ENCODE results near the gene COX7A2L.
"Not testable (repeated sequence)": the region's sequence is repeated elsewhere in the genome, so short reads cannot be mapped to it uniquely, and the experiment has no call there.

COX7A2L gene

DNA sequence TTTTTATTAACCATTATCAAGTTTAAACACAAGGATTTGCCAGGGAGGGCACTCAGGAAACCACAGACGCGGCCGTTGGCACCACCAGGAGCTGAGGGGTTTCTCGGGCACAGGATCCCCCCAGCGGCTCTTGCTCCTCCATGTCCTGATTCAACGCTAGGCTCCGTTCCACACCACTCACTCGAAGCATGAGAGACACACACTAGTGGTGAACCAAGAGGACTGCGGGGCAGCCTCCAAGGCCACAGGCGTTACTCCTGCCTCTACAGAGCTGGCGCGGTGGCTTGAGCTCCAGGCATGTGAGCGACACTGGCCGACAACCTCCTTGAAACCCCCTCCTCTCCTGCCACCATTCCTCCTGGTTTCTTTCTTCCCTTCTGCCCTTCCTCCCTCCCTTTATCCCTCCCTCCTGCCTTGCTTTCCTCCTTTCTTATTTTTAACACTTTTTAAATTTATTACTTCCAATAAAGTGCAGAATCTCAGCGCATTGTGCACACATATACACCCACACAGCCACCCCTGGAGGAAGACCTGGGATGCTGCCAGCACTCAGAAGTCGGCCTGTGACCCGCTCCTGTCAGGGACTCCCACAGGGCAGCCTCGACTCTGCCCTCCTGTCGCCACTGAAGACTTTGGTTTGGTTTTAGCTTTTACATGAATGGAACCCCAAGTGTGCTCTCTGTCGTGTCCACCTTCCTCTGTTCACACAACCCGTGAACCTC is 21.7 kb downstream of the COX7A2L start:
- no peak for DNase-seq (ENCODE audit: low read depth)

DNA sequence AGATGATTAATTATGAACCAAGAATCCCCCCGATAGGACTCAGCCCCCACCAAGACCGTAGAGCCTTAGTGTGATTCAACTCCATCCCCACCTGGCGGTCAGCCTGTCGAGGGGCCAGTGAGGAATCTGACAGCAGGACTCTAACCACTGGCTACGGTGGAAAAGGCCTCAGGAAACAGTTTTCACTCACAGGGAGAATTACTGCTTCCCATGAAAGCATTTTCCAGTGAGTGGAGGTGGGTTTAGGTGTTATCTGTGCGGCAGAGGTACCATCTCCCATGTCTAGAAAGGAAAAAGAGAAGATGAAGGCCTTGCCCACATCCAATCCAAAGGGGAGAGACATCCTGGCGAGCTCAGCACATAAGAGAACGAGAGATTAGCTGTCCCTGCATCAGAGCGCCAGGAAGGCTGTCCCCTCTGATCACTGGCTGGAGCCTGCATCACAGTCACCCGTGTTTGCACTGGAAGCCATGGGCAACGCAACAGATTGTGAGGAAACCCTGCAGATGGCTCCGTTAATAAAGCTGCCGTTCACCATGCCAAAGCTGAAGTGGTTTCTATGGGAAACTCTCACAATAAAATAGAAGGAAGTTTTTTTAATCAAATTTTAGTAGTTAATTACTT is 22.3 kb downstream of the COX7A2L start:
- DNase-seq (ENCODE audit: low read depth): no peak

DNA sequence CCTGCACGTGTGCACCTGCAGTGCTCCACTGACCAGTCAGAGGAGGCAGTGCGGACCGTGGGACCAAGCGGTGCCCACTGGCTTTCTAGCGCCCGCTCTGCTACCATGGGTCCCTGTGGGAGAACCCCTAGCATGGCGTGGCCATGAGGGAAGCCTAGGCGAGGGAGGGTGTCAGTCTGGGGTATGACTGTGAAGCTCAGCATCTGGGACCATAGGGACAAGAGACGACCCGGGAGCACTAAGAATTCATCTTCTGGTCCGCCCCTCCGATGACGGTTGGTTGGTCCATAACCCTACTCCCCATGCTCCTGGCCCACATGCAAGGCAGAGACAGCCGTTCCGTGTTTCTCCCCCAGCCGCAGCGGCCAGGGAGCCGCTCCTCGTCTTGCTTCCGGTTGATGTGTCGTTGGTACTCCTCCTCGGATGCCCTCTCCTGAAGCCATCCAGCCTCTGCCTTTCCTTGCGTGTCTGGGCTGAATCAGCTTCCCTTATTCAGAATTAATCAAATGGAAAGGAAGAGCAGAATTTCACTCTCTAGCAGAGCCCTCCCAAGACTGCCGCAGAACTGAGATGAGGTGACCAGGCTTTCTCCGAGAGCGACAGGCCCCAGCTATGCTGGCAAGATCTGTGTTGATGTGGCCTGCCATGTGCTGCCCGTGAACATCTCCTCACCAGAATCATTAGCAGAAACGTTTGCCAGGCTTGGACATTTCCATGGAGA is 23.0 kb downstream of the COX7A2L start:
- DNase-seq (ENCODE audit: low read depth): no peak

DNA sequence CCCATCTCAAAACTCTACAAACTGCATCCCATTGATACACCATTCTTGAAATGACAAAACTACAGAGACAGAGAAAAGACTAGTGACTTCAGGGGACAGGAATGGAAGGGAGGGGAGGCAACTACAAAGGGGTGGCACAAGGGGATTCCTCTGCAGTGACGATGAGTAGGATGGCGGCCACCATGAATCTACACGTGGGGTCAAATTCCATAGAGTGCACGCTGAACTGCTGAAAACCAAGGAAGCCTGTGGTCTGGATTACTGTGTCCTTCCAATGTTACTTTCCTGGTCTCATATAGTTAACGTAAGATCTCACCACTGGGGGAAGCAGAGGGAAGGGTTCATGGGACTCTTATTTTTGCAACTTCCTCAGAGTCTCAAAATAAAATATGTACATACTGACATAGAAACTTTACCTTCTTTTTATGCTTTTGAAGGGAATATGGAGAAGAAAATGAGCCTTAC is 23.6 kb downstream of the COX7A2L start:
- DNase-seq (ENCODE audit: low read depth): no peak

DNA sequence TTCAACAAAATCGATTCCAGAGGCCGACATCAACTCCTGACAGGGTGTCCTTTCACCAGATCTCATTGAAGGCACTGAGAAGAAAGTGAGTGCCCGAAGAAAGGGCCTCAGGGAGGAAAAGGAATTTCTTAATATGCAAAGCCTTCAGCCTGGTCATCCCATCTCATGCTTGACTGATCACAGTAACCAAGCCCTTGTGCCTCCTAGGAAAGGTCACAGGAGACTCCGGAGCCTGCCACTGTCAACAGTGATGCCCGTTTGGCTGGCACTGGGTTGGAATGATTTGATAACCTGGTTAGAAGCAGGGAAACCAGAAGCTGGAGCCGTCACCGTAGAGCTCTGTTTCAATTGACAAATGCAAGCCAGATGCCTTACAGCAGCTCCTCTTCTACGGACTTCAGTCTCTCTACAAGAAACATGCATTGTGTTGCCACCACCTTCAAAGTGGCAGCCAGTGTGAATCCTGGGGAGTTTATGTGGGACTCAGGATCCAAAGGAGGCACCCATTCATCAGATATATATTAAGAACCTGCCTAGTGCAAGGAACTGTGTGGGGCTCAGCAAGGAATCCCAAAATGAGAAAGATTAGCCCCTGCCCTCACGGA is 24.6 kb downstream of the COX7A2L start:
- DNase-seq (ENCODE audit: low read depth): no peak

DNA sequence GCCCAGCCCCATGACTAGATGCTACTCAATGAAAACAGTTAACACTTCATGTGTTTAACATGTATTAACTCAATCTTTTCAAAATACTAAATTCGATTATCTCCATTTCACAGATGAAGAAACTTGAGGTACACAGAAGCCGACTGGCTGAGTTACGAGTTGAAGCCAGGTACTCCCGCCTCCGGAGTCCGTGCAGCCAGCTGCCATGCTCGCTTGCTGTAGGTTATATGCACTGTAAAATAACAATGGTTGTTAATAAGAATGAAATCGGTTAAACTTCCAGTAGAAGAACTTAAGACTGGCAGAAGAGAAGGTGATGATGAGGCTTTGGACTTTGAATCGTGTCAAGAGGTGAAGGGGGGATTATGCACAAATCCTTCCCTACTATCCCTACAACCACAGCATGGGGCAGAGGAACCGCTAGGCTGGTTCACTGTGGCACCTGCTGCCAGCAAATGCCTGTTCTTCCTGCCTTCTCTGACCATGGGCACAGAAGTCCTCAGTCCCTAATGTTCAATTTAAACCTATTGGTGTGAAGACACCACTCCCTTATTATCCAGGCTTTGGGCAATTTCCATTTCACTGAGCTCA is 25.4 kb downstream of the COX7A2L start:
- DNase-seq (ENCODE audit: low read depth): no peak

DNA sequence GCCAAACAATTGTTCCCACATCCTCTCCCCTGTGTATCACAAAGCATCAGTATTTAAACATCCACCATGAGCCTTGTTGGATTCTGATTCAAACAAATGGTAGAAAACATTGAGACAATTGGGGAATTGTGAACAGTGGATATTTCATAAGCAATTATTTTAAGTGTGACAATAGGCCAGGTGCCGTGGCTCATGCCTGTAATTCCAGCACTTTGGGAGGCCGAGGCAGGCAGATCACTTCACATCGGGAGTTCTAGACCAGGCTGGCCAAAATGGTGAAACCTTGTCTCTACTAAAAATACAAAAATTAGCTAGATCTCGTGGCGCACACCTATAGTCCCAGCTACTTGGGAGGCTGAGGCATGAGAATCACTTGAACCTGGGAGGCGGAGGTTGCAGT is 26.2 kb downstream of the COX7A2L start:
- DNase-seq (ENCODE audit: low read depth): not testable (repeated sequence)

DNA sequence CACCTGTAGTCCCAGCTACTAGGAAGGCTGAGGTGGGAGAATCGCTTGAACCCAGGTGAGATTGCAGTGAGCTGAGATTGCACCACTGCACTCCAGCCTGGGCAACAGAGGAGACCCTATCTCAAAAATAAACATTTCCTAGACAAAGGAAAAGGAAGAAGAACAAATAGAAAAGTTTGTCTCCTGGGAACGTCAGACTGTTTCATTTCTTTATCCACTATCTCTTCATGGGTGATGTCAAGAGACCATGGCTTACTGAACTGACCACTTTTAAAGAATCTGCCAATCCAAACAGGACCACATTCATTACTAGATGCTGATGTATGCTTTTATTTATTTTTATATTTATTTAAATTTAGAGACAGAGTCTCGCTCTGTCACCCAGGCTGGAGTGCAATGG is 26.8 kb downstream of the COX7A2L start:
- no peak for DNase-seq (ENCODE audit: low read depth)

DNA sequence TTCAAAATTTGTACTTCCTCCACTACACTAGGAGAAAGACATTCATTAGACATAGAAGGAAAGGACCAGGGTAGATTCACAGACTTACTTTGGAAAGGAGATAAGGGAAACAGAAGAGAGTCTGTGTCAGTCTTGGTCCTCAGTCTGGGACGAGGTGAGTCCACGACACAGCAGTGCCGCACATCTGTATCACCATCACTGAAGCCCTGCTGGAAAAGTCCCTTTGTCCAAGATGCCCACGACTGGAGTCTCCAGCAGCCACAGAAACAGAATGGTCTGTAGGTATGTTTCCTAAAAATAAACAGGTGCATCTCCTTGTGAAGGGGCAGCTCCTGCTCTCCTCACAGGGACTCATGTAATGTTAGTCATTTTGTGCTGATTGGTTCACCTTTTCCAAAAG is 27.4 kb downstream of the COX7A2L start:
- no peak for DNase-seq (ENCODE audit: low read depth)

DNA sequence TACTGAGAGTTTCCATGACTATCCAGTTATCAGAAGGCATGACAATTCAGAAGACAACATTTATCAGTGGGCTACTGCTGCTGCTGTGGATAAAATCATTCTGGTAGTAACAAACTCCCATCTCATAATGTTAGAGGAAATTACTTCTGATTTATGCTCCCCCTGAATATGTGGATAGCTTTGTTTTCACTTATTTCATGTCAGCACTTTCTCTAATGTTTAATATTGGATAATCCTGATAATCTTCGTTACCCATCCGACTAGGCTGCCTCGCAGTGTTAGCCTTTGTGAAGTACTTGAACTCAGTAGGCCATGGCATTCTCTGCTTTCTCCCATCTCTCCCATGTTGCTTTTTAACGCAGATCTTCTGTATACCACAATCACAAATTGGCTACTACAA is 28.4 kb downstream of the COX7A2L start:
- no peak for DNase-seq (ENCODE audit: low read depth)

DNA sequence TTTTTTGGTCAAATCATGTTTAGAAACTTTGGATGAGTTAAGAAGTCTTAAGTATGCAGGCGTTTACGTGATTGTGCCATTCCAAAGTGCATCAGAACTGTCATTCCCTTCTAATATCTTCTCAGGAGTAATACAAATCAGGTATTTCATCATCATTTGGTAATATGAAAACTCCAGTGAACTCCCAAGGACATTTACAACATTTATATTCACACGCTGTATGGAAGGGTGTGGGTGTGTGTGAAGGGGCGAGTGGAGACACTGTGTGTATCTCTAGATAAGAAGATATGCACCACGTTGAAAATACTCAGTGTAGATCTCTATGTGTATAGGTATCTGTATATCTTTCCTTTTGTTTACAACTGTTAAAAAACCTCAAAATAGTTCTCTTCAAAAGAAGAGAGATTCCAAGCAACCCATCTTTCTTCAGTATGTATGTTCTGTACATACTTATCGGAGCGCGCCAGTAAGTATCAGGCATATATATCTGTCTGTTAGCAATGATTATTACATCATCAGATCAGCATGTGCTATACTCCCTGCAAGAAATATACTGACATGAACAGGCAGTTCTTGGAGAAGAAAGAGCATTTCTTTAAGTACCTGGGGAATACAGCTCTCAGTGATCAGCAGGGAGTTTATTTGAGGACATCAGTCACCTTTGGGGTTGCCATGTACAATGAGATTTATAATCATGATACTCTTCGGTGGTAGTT is 29.3 kb downstream of the COX7A2L start:
- no peak for DNase-seq (ENCODE audit: low read depth)

DNA sequence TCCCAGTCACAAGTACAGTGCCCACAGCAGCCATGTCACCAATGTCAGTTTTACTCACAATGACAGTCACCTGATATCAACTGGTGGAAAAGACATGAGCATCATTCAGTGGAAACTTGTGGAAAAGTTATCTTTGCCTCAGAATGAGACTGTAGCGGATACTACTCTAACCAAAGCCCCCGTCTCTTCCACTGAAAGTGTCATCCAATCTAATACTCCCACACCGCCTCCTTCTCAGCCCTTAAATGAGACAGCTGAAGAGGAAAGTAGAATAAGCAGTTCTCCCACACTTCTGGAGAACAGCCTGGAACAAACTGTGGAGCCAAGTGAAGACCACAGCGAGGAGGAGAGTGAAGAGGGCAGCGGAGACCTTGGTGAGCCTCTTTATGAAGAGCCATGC is 31.3 kb downstream of the COX7A2L start:
- DNase-seq (ENCODE audit: low read depth): no peak

DNA sequence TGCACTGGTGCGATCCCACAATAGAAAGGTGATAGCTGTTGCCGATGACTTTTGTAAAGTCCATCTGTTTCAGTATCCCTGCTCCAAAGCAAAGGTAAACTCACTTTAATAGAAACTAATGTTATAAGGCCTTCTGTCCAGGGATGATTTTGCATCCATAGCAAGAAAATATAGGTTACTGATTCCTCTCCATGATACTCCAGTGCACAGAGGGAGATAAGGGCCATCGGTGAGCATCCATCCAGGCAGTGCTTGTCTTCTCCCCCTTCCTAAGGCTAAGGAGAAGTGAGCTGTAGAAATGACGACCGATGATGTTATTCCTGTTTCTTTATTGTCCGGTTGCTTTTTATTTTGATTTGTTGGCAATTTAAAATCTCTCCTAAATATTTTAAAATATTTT is 32.1 kb downstream of the COX7A2L start:
- no peak for DNase-seq (ENCODE audit: low read depth)

DNA sequence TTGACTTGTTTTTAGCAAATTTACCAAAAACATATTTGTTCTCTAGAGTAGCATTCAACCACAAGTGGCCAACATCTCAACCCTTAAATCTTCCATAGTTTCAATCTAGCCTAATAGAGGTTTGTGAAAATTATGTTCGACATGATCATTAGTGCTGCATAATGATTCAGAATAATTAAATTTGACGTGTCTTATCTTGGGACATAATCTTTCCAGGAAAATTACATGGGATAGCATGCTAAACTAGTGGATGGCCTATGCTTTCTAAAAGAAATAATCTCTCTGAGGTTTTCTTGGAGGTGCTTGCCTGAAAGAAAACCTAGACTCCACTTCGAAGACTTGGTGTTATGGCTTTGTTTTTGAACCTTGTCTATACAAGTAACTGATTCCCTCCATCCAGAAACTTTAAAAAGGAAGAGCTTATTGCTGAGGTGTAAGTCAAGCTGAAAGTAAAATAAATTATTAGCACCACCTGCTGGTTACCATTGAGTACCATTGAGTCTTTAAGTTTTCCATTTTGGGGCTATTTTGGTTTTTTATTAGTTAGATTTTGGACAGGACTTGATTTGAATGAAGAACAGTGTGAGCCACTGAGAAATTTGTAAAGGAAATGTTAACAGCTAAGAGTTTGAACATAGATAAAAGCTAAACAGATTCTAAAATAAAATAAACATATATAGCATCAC is 32.7 kb downstream of the COX7A2L start:
- DNase-seq (ENCODE audit: low read depth): no peak

DNA sequence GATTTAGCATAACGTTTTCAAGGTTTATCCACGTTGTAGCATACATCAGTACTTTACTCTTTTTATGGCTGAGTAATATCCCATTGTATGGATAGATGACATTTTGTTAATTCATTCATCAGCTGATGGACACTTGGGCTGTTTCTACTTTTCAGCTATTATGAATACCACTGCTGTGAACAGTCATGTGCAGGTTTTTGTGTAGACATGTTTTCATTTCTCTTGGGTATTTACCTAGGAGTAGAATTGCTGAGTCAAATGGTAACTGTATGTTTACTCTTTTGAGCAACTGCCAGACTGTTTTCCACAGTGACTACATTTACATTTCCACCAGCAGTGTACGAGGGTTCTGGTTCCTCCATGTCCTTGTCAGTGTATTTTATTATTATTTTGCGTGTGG is 33.9 kb downstream of the COX7A2L start:
- DNase-seq (ENCODE audit: low read depth): no peak

DNA sequence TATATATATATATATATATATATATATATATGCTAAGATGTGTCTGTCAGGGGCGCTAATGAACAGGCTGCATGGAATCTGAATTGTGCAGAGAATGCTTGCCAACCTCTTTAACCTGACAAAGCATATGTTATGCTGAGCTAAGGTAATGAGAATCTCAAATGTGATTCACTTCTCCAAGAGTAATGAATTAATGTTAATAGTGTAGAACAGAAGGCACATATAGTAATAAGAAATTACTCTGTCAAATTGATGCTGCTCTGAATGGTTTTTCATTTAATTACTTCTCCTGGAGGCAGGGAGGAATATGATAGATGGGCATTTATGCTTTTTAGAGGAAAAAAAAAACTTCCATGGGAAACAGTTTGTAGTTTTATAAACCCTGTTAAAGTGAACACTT is 35.4 kb downstream of the COX7A2L start:
- no peak for DNase-seq (ENCODE audit: low read depth)

DNA sequence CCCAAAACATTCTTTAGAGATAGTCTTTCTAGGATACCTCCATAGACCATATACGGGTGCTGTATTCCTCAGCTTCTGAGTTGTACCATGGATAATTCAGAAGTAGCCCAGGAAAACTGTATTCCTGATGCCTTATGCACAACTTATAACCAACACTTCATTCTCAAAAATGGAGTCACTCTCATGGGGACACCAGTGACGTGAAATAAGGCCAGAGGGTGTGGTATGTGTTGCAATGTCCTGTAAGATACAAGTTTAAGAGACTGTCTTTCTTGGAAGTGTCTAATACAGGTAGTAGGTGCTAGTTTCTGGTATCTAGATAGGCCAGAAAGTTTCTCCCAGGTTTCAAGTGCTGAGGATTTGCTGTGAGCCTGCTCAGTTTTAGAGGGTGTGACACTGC is 36.1 kb downstream of the COX7A2L start:
- no peak for DNase-seq (ENCODE audit: low read depth)

DNA sequence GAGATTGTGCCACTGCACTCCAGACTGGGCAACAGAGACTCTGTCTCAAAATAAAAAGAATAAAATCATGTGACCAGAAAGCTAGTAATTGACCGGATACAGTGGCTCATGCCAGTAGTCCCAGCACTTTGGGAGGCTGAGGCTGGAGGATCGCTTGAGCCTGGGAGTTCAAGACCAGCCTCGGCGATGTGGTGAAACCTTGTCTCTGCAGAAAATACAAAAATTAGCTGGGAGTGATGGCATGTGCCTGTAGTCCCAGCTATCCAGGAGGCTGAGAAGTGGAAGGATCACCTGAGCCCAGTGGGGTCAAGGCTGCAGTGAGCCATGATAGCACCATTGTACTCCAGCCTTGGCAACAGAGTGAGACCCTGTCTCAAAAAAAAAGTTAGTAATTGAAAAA is 36.8 kb downstream of the COX7A2L start:
- no peak for DNase-seq (ENCODE audit: low read depth)

DNA sequence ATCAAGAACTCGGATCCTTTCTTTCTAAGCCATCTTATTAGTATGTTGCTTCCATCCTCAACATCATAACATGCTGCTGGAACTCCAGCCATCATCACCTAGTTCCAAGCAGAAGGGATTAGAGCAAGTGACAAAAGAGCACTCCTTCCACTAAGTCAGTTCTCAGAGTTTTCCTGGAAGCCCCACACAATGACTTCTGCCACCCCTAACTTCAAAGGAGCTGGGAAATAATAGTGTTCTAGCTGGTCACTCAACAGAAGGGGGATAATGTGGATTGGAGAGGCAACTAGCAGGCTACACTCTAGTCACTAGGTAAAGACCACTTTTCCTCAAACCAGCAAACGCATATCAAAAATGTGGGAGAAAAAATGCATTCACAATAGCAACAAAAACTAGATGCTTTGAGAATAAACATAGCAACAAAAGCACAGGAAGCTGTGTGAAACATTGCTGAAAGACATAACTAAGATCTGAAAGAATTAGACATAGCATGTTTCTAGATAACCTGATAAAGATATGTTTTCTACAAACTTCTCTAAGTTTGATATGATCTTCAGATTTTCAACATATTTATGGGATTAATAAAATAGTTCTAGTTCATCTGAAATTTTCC is 39.5 kb downstream of the COX7A2L start:
- no peak for DNase-seq (ENCODE audit: low read depth)

DNA sequence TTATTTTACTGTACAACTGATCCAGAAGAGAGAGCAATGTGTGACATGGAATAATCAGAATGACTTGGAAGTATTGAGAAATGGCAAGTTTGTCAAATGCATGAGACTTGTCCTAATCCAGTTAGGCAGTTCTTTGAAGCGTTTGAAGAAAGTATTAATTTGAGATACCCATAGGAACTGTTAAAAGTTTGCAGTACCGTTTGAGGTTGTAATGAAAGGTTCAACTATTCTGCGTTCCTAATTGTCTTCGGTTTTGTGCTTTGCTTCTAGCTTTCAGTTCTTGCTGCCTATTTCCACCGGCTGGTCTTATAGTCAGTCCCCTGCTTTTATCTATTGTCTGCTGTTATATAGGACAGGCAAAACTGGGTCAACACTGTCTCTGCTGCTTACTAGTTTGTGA is 41.8 kb downstream of the COX7A2L start:
- no peak for DNase-seq (ENCODE audit: low read depth)

DNA sequence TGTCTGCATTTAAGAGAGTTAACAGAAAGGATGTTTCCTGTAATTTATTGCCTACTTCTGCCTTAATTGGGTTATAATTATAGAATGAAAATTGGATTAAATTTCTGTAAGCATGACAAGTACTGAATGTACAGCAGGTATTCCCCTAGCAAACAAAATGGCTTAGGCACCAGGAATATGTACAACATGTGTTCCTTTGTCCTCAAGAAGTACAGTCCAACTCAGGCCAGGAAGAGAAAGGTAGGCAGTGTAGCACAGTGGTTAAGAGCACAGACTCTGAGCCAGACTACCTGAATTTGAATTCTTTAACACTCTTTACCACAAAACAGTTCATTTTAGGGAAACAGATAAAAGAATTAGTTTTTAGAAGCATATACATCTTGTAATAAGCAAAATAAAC is 43.1 kb downstream of the COX7A2L start:
- DNase-seq (ENCODE audit: low read depth): no peak
